NCI-H2227 (cell line): ENCODE results near the gene IL1RAPL1.

Source experiments
- DNase-seq: peaks from one replicate; lab custom pipeline; 2025; ENCODE audit not compliant: unreplicated experiment; lab: John Stamatoyannopoulos, UW

Gene IL1RAPL1

DNA sequence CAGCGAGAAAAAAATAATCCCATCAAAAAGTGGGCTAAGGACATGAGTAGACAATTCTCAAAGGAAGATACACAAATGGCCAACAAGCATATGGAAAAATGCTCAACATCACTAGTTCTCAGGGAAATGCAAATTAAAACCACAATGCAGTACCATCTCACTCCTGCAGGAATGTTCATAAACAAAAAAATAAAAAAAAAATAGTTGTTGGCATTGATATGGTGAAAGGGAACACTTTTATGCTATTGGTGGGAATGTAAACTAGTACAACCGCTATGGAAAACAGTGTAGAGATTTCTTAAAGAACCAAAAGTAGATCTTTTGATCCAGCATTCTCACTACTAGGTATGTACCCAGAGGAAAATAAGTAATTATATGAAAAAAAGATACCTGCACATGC, 1119.8 kb downstream of the IL1RAPL1 start:
- DNase-seq, result no peak

GRCh38 chrX:29721152-29721551, 1133.9 kb downstream of the IL1RAPL1 start:
- DNase-seq, result no peak

DNA sequence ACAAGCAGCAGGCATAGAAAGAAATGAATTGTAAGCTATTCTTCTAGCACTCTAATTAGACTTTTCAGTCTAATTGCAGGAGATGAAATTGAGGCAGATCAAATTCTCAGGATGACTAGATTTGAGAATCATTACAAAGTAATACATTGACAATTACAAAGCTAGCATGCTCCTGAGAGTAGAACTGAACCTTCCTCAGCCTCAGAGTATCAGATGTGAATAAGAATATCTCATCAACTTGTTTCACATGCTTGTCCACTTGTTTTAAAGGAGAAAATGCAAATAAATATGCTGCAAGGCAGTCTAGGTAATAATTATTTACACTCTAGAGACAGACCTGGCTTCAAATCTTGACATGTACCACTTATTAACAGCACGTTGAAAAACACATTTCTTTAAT, 1137.1 kb downstream of the IL1RAPL1 start:
- DNase-seq, result no peak

DNA sequence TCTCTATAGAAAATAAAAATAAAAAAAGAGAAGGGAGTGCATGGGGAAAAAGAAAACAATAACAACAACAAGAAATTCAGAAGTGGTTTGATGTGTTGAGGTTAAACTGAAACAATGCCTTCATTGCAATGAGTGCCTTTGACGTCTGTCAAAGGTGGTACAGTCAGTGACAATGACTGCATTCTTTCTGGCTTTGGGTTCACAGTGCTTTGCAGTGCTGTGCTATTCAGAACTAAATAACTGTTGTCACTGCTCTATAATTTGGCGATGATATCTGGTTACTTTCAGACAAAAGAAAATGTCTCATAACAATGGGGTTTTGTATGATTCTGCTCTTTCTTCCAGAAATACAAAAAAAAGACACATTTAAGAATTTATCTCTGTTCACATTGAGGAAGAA, 1139.6 kb downstream of the IL1RAPL1 start:
- no peak for DNase-seq

GRCh38 chrX:29728639-29729038, 1141.4 kb downstream of the IL1RAPL1 start:
- no peak for DNase-seq

DNA sequence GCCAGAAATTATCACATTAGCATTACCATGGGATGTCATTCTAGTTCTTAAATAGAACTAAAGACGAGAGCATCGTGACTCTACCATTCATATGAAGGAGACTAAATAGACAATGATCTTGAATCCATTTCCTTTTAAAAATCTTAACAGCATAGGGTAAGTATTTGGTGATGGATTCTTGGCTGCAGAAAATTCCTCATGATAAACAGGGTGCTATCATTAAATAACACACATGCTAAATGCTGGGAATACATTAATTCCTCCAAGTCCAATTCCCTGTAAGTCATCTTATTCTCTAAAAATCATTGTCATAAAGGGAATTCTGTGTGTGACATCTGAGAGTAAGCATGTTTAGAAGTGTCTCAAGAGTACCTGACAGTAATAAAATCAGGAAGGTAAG, 1157.7 kb downstream of the IL1RAPL1 start:
- DNase-seq, result no peak

DNA sequence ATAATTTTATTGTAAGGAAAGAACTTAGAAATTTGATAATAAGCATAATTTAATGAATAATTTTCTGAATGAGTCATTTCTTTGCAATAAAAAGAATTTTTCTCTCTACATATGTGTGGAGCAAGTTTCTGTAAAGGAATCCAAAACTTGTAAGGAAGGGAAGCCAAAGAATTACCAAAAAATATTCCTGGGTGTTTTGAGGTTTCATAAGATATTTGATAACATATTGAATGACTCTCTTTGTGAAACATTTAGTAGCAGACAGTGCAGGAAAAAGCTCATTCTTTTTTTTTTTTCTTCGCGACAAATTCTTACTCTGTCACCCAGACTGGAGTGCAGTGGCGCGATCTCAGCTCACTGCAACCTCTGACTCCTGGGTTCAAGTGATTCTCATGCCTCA, 1159.1 kb downstream of the IL1RAPL1 start:
- DNase-seq, result no peak

DNA sequence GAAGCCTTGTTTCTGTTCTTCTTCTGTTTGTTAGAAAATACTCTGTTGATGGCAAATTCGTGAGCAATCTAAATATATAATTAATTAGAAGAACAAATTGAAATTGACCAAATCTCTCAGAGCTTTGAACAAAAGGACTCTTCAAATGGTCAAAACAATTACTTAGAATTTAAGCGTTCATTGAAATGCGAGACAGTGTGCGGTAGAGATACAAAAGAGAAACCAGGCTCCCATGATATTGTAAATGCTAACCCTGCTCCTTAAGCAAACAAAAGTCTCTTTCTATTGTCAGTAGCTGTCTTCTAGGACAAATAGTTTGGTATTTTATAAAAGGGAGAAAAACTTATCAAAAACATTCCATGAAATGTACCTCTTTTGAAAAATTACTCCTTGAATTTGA, 1174.8 kb downstream of the IL1RAPL1 start:
- no peak for DNase-seq

DNA sequence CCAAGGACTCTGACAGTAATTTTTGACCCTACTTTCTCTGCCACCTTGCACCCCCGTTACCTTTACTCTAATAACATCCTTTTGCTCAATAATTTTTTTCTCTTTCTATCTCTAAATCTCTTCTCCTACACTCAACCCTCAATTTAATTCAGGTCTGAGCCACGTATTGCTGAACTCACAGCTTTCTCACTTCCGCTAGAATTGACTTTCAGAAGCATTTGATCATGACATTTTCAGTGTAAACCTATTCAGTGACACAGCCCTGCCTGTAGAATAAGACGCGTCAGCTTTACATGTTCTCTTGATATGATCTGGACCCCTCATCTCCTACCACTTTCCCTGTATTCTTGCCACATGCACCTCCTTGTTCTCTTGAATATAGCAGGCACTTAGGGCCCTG, 1188.6 kb downstream of the IL1RAPL1 start:
- no peak for DNase-seq

DNA sequence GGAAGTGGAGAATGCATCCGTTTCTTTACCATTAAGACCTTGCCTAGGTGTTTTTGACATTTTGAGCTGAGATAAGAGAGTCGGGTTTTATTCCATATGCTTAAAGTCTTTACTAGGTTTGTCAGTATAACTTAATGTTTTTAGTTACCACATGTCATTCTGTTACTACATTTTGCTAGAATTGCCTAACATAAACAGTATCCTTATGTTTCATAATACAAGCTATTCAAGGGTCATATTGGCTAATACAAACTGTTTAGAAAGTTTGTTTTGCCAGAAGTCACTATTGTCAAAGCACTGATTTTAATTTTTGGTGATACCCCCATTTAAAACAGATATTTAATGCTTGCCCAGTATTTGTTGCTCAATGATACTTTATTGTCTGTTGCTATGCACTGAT, 1200.4 kb downstream of the IL1RAPL1 start:
- no peak for DNase-seq

DNA sequence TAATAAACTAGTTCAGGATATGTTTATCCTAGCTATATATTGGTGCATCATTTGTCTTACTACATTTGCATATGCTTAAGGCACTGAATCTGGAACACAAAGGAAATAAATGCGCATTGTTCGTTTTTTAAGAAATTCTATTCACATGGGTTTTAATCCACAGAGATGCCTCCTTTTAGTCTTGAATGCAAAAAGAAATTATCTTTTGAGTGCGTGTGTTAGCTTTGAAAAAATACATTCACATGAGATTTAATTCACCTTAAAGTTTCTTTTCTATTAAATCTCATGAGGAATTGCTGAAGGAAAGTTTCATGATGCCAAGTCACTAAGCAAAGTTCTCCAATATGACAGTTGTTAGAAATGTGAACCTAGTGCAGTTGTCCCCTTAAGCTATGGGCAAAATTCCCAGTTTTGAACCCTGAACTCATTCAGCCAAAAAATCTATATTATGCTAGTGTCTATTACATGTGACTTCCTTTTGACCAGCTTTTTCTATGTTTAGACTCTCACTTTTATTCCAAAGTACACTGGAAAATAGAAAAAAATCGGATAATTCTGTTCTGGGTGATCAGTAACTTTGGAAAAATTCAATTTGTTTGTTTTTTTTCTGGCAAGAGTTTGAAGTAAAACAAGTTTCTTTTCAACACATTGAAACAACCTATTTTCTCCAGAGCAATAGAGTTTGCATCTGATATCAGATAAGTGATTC, 1201.9 kb downstream of the IL1RAPL1 start:
- DNase-seq, result no peak

DNA sequence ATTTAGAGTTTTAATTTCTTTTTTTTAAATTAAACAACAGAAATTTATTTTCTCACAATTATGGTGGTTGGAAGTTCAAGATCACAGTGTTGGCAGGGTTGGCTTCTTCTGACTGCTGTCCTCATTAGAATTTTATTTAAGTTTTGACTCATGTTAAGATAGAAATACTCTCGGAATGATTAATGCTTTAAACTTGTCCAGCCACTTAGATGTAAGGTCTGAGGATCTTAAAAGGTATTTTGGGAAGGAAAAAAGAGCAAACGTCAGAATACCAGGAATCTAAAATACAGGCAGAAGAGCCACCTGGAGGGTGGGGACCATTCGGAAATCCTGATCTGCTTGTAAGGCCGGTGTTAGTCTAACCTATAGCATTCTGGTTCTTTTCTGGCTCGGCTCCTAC, 1205.1 kb downstream of the IL1RAPL1 start:
- DNase-seq, result no peak

DNA sequence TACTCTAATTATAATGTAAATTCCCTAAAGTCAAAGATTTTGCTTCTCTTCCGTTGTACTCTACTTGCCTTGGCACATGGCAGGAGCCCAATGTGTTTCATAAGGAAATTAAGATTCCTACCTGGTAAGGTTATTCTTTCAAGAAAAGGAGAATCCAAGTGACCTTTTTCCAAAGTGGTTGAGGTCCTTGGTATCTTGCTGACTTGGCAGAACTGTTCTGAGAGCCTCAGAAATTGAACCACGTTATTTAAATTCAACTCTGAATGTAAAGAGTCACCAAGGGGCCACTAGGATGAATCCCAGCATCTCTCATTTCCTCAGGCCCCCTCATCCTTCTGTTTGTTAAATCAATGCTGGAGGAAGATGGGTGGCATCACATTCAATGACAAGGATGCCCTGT, 1209.9 kb downstream of the IL1RAPL1 start:
- no peak for DNase-seq

DNA sequence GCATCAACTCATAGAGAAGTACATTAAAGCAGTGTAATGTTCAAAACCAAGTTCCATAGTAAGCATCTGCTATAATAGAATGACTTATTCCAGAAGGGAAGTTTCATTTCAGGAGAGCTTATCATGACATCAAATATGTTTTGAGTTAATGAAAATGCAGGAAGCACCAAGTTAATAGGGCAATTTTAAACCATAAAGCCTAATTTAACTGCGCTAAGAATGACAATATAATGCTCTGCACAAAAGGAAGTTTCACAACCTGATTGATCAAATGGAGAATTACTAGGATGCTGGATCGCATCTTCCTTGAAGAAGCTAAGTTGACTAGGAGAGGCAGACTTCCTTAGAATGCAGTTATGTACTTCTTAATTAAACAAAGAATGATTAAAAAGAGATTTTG, 1211.2 kb downstream of the IL1RAPL1 start:
- DNase-seq, result no peak

- no peak for DNase-seq
These were observed 1225.9 kb downstream of the IL1RAPL1 start for GRCh38 chrX:29813174-29813573.

DNA sequence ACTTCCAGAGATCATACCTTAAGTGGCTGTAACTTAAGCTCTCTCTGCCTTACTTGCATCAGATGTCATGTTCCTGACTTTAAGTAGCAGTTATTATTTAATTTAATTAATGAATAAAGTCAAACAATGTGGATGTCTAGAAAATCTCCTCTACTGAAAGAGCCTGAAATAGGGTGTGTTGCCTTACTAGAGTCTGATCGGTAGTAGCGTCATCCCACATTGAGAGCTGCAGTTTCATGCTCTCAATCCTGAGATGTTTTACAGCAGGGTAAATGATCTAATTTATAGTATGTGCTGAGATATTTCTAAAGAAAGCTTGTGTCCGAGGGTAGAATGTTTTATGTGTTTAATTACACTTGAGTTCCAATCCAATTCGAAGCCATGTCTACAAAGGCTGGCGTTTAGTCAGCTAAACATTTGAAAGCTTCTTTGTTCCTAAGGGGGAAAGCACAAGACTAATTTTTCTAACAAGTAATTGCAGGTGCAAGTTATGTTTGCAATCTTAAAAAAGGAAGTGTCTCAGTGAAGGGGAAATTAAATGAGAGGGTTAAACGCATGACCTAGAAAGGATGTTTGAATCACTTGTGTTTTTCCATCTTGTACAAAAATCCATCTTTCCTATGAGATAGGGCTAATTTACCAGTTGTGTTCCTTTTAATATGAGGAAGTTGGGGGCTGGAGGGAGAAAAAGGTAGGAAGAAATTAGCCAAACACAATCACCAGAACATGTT, 1237.1 kb downstream of the IL1RAPL1 start:
- DNase-seq, result no peak

DNA sequence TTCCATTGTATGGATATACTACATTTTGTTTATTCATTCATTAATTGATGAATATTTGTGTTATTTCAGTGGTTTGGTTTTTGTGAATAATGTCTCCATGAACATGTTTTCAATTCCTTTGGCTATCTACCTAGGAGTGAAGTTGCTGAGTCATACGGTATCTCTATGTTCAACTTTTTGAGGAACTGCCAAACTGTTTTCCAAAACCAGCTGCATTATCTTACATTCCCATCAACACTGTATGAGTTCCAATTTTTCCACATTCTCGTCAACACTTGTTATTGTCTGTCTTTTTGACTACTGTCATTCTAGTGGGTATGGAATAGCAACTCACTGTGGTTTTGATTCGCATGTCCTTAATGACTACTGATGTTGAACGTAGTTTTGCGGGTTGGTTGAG, 1239.5 kb downstream of the IL1RAPL1 start:
- no peak for DNase-seq

DNA sequence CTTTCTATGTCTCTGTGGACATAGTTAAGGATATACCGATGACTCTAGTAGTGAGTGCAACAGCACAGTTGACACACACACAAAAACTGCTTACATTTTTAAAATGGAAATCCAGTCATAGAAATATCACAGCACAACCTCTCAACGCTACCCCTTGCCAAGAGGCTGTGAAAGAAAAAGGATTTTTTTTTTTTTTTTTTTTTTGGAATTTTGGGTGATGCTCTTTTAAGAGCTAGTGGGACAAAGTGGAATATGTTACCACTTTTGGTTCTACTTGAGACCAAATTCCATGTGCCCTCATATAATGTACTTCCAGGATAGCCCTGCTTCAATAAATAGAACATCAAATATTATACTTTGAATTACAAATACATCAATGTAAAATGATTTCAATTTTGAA, 1247.1 kb downstream of the IL1RAPL1 start:
- no peak for DNase-seq

GRCh38 chrX:29834764-29835163, 1247.5 kb downstream of the IL1RAPL1 start:
- DNase-seq, result no peak

GRCh38 chrX:29841750-29842149, 1254.5 kb downstream of the IL1RAPL1 start:
- no peak for DNase-seq

DNA sequence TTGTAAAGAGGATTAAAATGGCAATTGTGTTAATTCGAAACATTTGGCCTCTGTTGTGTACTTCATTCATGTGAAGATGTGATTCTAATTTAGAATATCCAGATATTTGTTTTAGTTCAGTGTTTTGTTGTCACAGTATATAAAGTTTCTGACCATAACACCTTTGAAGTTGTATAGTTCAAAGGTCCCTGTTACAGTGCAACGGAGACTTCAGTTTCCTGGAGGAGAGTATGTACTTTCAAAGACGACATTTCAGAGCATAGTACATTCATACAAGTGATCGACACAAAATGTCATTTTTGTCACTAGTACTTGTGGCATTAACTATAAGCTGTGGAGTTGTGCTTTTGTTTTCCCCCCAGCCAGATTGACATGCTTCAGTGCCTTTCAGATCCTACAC, 1255.3 kb downstream of the IL1RAPL1 start:
- DNase-seq, result no peak

DNA sequence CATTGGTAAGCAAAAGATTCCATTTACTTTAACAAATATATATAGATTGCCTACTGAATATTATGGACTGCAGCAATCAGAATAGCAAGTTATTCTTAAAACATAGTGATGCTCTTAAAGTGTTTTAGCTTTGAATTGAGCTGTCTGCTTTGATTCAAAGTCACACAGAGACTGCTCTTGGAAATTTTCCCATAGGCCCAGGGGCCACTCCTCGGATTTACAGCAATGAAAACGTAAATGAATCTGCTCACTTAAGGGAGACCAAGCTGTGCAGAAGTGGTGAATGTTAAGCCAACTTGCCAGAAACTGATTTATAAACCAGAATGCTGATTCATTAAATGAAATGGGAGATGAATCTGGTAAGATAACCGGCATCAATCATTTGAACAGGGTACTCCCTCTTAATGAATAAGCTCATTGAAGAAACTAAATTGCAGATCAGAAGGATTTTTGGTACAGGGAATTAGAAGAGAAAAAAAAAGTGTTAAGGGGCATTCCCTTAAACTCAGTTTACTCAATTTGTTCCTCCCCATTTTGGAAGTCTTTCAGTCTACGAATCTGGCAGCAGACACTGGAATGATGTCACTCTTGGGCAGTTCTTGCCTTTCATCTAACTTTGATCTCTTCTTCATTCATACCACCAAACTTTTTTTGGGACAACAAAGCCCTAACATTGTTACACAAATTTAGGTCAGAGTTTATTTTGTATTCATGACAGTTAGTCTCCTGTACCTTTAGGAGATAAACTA, 1264.8 kb downstream of the IL1RAPL1 start:
- no peak for DNase-seq
